HCT116 (cell line): Measurements from ENCODE around the gene TARS2. TPM values are rescaled to one million over a fixed set of nuclear protein-coding genes. Genes with fewer than 3 reads are reported as not detected.

Experiments
- ATAC-seq: fragments of 200-7000 bp; cut with Tn5 transposase; 2 replicates; pipeline ENCODE4 v1.9.1; 2020; ENCODE audit warnings: mild to moderate bottlenecking, moderate library complexity
- BruUV-seq: library from RNA; stranded (reverse); fragments of 400-500 nt; replicated peaks from 2 replicates; lab custom pipeline; 2021; lab: Mats Ljungman, UMichigan
- CTCF ChIA-PET: fragments of 300-600 bp; sonication (Branson Sonifier 250); formaldehyde crosslinking; loops from one replicate; lab custom pipeline; 2021; ENCODE audit warnings: antibody characterized with exemption; lab: Charles Lee
- POLR2A ChIA-PET: fragments of 300-600, 350-600 bp; sonication (Branson Sonifier 250); formaldehyde crosslinking; loops from one replicate; lab custom pipeline; 2021; ENCODE audit warnings: antibody characterized with exemption; lab: Charles Lee
- RAD21 ChIA-PET, 2 experiments: fragments of 300-600 bp; sonication (Branson Sonifier 250); formaldehyde crosslinking; loops; one replicate each; lab custom pipeline; 2023; ENCODE audit warnings: low total read pairs in 2 of 2; ENCODE audit not compliant: uncharacterized antibody in 2 of 2, unreplicated experiment in 2 of 2, low non-redundant PET in 1 of 2; lab: Charles Lee
- DNase-seq: peaks from one replicate; pipeline ENCODE4 v3.0.0-alpha.2; 2010; ENCODE audit warnings: low read depth, low spot score
- H2AFZ ChIP-seq: fragments of 200-600 bp; shearing (Covaris generic), sonication (generic); 2 replicates; pipeline ENCODE4 v1.6.1; 2017; ENCODE audit warnings: low read depth, mixed run types, mixed read lengths, antibody characterized with exemption, low read length; ENCODE audit not compliant: poor library complexity, severe bottlenecking
- H3K27ac ChIP-seq: 2 replicates; pipeline ENCODE4 v1.5.1; 2012; ENCODE audit warnings: low read depth, low read length
- H3K27me3 ChIP-seq: fragments of 200-600 bp; sonication (generic); 2 replicates; pipeline ENCODE4 v1.6.1; 2016; ENCODE audit warnings: mixed run types, low read length, mixed read lengths; ENCODE audit not compliant: insufficient read depth
- H3K36me3 ChIP-seq, 2 experiments: fragments of 200-500 bp in 1 of 2; fragments of 200-600 bp in 1 of 2; sonication (Bioruptor generic) in 1 of 2; sonication (generic) in 1 of 2; 2 replicates each; pipeline versions ENCODE4 v1.5.1 to v1.6.1; 2014 to 2016; ENCODE audit warnings: low read length in 2 of 2, inconsistent platforms in 1 of 2, mixed read lengths in 1 of 2, mixed run types in 1 of 2; ENCODE audit not compliant: insufficient read depth in 2 of 2, control insufficient read depth in 1 of 2
- H3K4me1 ChIP-seq, 2 experiments: fragments of 200-600 bp in 1 of 2; sonication (generic) in 1 of 2; 2 replicates each; pipeline versions ENCODE4 v1.5.1 to v1.6.1; 2012 to 2017; ENCODE audit warnings: low read length in 2 of 2, inconsistent platforms in 1 of 2, mild to moderate bottlenecking in 1 of 2, mixed read lengths in 1 of 2, mixed run types in 1 of 2, moderate library complexity in 1 of 2; ENCODE audit not compliant: insufficient read depth in 2 of 2, control insufficient read depth in 1 of 2
- H3K4me2 ChIP-seq: fragments of 200-600 bp; sonication (generic); 2 replicates; pipeline ENCODE4 v1.6.1; 2017; ENCODE audit warnings: mixed run types, low read length, mixed read lengths
- H3K4me3 ChIP-seq, 2 experiments: fragments of 200-600 bp in 1 of 2; sonication (generic) in 1 of 2; replicated peaks in 1 of 2; 2 replicates each; pipeline ENCODE4 v1.5.1; 2011 to 2016; ENCODE audit warnings: low read length in 2 of 2, control low read depth in 1 of 2, low read depth in 1 of 2, mild to moderate bottlenecking in 1 of 2, mixed read lengths in 1 of 2, mixed run types in 1 of 2
- H3K79me2 ChIP-seq: fragments of 200-600 bp; sonication (generic); 2 replicates; pipeline ENCODE4 v1.6.1; 2017; ENCODE audit warnings: mild to moderate bottlenecking, mixed run types, low read length, moderate library complexity, mixed read lengths; ENCODE audit not compliant: insufficient read depth
- H3K9ac ChIP-seq: fragments of 200-600 bp; sonication (generic); 2 replicates; pipeline ENCODE4 v1.6.1; 2016; ENCODE audit warnings: low read length, mixed read lengths
- H3K9me2 ChIP-seq: fragments of 200-600 bp; sonication (generic), shearing (Covaris generic); 2 replicates; pipeline ENCODE4 v1.6.1; 2017; ENCODE audit warnings: mixed run types, mild to moderate bottlenecking, moderate library complexity; ENCODE audit not compliant: insufficient read depth
- H3K9me3 ChIP-seq, 2 experiments: fragments of 200-500 bp in 1 of 2; fragments of 200-600 bp in 1 of 2; sonication (Bioruptor generic) in 1 of 2; sonication (generic) in 1 of 2; 2 replicates each; pipeline ENCODE4 v1.6.1; 2014 to 2017; ENCODE audit warnings: low read length in 2 of 2, mixed read lengths in 2 of 2, inconsistent platforms in 1 of 2, low read depth in 1 of 2, mild to moderate bottlenecking in 1 of 2, mixed run types in 1 of 2, moderate library complexity in 1 of 2; ENCODE audit not compliant: control insufficient read depth in 1 of 2, insufficient read depth in 1 of 2
- H4K20me1 ChIP-seq: fragments of 200-600 bp; sonication (generic), shearing (Covaris generic); 2 replicates; pipeline ENCODE4 v1.6.1; 2017; ENCODE audit warnings: mixed run types, mild to moderate bottlenecking, moderate library complexity; ENCODE audit not compliant: insufficient read depth
- ATF3 ChIP-seq: IDR thresholded peaks from 2 replicates; pipeline ENCODE4 v1.6.1; 2012
- CBX3 ChIP-seq: IDR thresholded peaks from 2 replicates; pipeline ENCODE4 v1.6.1; 2012; ENCODE audit warnings: low read depth
- CTCF ChIP-seq, 3 experiments: fragments of 200-600 bp in 1 of 3; sonication (generic) in 1 of 3; IDR thresholded peaks in 2 of 3; conservative IDR thresholded peaks in 1 of 3; 2 replicates each; pipeline ENCODE4 v1.5.1; 2012 to 2017; ENCODE audit warnings: low read depth in 2 of 3, low read length in 2 of 3, antibody characterized with exemption in 1 of 3, borderline replicate concordance in 1 of 3, control low read depth in 1 of 3, mild to moderate bottlenecking in 1 of 3, mixed read lengths in 1 of 3, mixed run types in 1 of 3, moderate library complexity in 1 of 3; ENCODE audit not compliant: insufficient read depth in 1 of 3
- EGR1 ChIP-seq: IDR thresholded peaks from 2 replicates; pipeline ENCODE4 v1.6.1; 2012; ENCODE audit warnings: low read depth
- ELF1 ChIP-seq: IDR thresholded peaks from 2 replicates; pipeline ENCODE4 v1.6.1; 2012; ENCODE audit warnings: low read depth, borderline replicate concordance
- EZH2 ChIP-seq: fragments of 200-600 bp; sonication (generic); IDR thresholded peaks from 2 replicates; pipeline ENCODE4 v1.6.1; 2017; ENCODE audit warnings: antibody characterized with exemption, mixed run types
- FOSL1 ChIP-seq: IDR thresholded peaks from 2 replicates; pipeline ENCODE4 v1.6.1; 2012; ENCODE audit warnings: low read depth
- JUND ChIP-seq: IDR thresholded peaks from 2 replicates; pipeline ENCODE4 v1.6.1; 2012
- MAX ChIP-seq: IDR thresholded peaks from 2 replicates; pipeline ENCODE4 v1.6.1; 2012
- POLR2A ChIP-seq: IDR thresholded peaks from 2 replicates; pipeline ENCODE4 v1.7.0; 2011; ENCODE audit warnings: borderline replicate concordance; ENCODE audit not compliant: insufficient read depth, insufficient read length; ENCODE audit errors: extremely low read depth
- POLR2AphosphoS5 ChIP-seq: IDR thresholded peaks from 2 replicates; pipeline ENCODE4 v1.6.1; 2011; ENCODE audit warnings: mild to moderate bottlenecking, low read depth, low read length, moderate library complexity
- RAD21 ChIP-seq: IDR thresholded peaks from 2 replicates; pipeline ENCODE4 v1.6.1; 2012; ENCODE audit warnings: low read depth, mild to moderate bottlenecking
- REST ChIP-seq: IDR thresholded peaks from 2 replicates; pipeline ENCODE4 v1.6.1; 2012; ENCODE audit warnings: low read depth
- SP1 ChIP-seq: IDR thresholded peaks from 2 replicates; pipeline ENCODE4 v1.6.1; 2012; ENCODE audit warnings: low read depth
- TCF7L2 ChIP-seq: IDR thresholded peaks from 2 replicates; pipeline ENCODE4 v1.7.0; 2011; ENCODE audit warnings: borderline replicate concordance, inconsistent platforms; ENCODE audit not compliant: insufficient read depth, insufficient read length; ENCODE audit errors: extremely low read depth
- YY1 ChIP-seq: IDR thresholded peaks from 2 replicates; pipeline ENCODE4 v1.6.1; 2011; ENCODE audit warnings: low read length, low read depth, moderate library complexity, mild to moderate bottlenecking; ENCODE audit not compliant: insufficient replicate concordance; ENCODE audit errors: extremely low read depth
- ZBTB33 ChIP-seq: IDR thresholded peaks from 2 replicates; pipeline ENCODE4 v1.6.1; 2011; ENCODE audit warnings: mild to moderate bottlenecking, low read length, moderate library complexity; ENCODE audit not compliant: insufficient replicate concordance; ENCODE audit errors: extremely low read depth
- ZFX ChIP-seq: fragments of 450-650 bp; IDR thresholded peaks from 2 replicates; pipeline ENCODE4 v1.6.1; 2017
- ZNF274 ChIP-seq: fragments of 200-500 bp; sonication (Bioruptor generic); IDR thresholded peaks from 2 replicates; pipeline ENCODE4 v1.6.1; 2014; ENCODE audit warnings: mild to moderate bottlenecking, low read depth, low read length, inconsistent platforms
- intact Hi-C: fragments of 100-400 bp; cut with micrococcal nuclease; formaldehyde crosslinking; loops from 2 replicates; pipeline ENCODE4 v1.10.0; 2022
- total RNA-seq: library from RNA; stranded (reverse); gene quantifications from one replicate; pipeline ENCODE4 v1.2.1, GENCODE V29; 2021; ENCODE audit not compliant: unreplicated experiment

Gene TARS2
- total RNA-seq, 1 experiment from 2014 or later, result 23.2 TPM

- ChIA-PET RAD21 (no interaction called here), POLR2A (interaction anchor here (1.1 to 1.8 kb wide), 3 partner anchors 11 to 17 kb away, joined by 4 to 5 read pairs (median 4); no protein-coding TSS in a partner anchor), CTCF (interaction anchor here (0.6 to 2.3 kb wide), 6 partner anchors 12 to 480 kb away, joined by 3 to 19 read pairs (median 5); no protein-coding TSS in a partner anchor)
- H3K4me2 ChIP-seq, result peak within 1 kb of the TSS; percentile 87
- H4K20me1 ChIP-seq, result no peaks in the 10 kb centered on the region
- peak; percentile 87 for DNase-seq
- peak within 1 kb of the TSS; percentile 56 for H3K27ac ChIP-seq
- peaks cover 10 to 23% of the 10 kb centered on the region in 2 experiments for H3K4me1 ChIP-seq
- peak within 1 kb of the TSS; percentile 64 for H3K9ac ChIP-seq
- intact Hi-C loops, result no loop called here
- peak within 1 kb of the TSS; percentile 88 for H2AFZ ChIP-seq
- H3K9me3 ChIP-seq, result no peaks in the 10 kb centered on the region
- no peaks in the 10 kb centered on the region for H3K79me2 ChIP-seq
- ATAC-seq, result peak; percentile 98
- peak within 1 kb of the TSS; percentile 63 to 67 for H3K4me3 ChIP-seq
- H3K9me2 ChIP-seq, result no peaks in the 10 kb centered on the region
- no peaks in the 10 kb centered on the region for H3K27me3 ChIP-seq
- no peaks in the 10 kb centered on the region for H3K36me3 ChIP-seq
- no TSS peak for BruUV-seq
- TF ChIP-seq SP1 (no peak; the same call in none of the 2 replicates), CBX3 (no peak), TCF7L2 (peak; percentile 97), POLR2AphosphoS5 (peak; percentile 68), ZFX (peak; percentile 81; the same call in 1 of the 2 replicates), EGR1 (no peak), YY1 (no peak), MAX (peak; percentile 74; the same call in 1 of the 2 replicates), JUND (no peak), ATF3 (no peak), ZNF274 (no peak), FOSL1 (no peak), ELF1 (no peak), EZH2 (no peak), ZBTB33 (no peak), POLR2A (peak; percentile 45), CTCF (IDR thresholded peaks at IDR 0.05 in 2 of 3, conservative IDR thresholded peaks at IDR 0.05 in 1 of 3; ENCODE audit: borderline replicate concordance in 1 of 3, insufficient read depth in 1 of 3, low read depth in 2 of 3, low read length in 2 of 3) (no peak), RAD21 (no peak), REST (no peak)
Measured at GRCh38 chr1:150515328-150516049, 28.3 kb downstream of the TARS2 start, which contains the start of gene FALEC. Gene FALEC, plus strand, starts transcription at chr1:150515752.
